GM12872 (cell line): ENCODE results near the gene EEF2.

ENCODE experiments used
- CTCF ChIP-seq: IDR thresholded peaks from 3 replicates; pipeline ENCODE4 v1.5.1; 2011; ENCODE audit warnings: low read depth, mild to moderate bottlenecking, low read length, moderate library complexity; ENCODE audit not compliant: insufficient read depth

Gene EEF2

GRCh38 chr19:3984908-3985642 is at the start of gene EEF2:
TSS of gene EEF2 (minus strand) at chr19:3985463. CDS start at chr19:3985380, 83 bp downstream.
- TF ChIP-seq CTCF: no peak

DNA sequence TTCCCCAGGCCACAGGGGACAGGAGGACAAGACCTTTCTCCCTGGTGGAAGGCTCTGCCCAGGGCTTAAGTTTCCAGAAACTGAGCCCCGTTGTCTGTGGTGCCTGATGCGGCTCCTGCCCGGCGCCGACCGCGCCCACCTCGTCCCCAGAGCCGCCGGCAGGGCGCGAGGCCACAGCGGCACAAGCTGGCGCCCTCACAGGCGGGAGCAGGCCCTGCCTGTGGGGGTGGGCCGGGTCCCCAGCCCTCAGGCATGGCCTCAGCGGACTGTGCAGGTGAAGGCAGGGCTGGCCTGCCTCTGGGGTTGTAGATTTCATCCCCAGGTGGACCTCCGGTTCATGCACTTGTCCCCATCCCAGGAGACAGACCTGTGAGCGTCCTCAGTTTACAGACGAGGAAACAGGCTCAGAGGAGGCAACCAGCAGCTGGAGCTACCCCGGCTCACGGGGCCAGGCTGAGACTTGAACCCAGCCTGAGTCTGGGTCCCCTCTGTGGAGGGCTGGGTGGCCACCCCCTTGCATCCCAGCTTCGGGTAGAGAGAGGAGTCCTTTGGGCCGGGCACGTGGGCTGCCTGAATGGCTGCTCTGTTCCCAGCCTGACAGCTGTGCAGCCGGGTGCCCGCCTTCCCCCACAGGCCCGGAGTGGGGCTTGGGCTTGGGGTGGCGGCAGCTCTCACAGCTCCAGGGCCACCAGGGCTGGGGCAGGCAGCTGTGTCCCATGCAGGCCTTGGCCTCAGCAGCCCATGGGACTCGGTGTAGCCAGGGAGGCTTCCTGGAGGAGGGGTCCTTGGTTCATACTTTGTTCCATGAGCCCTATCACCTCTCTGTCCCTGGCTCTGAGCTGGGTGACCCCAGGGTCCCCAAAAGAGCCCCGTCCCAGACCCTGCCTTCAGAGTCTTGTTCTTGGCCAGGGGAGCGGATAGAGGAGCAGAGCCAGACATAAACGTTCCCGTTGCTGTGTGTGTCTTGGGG is 49.1 kb upstream of the EEF2 start:
- TF ChIP-seq CTCF: no peak

DNA sequence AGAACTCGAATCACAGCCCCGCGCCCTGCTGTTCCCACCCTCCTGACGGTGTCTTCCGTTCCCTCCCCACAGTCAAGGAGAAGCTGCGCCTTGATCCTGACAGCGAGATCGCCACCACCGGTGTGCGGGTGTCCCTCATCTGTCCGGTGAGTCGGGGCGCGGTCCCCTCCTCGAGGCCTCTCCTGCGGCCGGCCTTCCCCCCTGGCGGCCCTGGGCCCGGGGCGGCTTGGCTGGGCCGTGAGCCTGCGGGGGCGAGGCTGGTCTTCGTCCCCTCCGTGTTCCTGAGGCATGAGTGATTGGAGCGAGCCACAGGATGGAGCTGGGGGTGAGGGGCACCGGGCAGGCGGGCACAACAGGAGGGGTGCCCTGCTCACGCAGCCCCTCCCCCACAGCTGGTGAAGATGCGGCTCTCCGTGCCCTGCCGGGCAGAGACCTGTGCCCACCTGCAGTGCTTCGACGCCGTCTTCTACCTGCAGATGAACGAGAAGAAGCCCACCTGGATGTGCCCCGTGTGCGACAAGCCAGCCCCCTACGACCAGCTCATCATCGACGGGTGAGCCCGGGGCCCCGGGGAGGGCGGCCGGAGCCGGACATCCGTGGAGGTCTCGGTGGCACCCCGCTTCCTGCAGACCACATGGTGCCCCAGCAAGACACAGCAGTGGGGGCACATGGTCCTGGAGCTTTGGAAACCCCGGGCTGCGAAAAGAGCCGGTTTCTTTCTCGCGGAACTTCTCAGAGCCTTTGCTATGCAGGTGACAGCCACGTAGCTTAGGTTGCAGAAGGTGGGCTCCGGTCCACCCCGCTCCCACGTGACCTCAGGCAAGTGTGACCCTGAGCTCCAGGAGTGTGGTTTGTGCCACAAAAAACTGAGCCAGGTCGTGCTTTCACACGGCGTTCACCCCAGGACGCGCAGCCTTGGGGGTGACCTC is 48.0 kb upstream of the EEF2 start:
- TF ChIP-seq CTCF: no peak

GRCh38 chr19:4032436-4032835 is 47.2 kb upstream of the EEF2 start:
- no peak for TF ChIP-seq CTCF

DNA sequence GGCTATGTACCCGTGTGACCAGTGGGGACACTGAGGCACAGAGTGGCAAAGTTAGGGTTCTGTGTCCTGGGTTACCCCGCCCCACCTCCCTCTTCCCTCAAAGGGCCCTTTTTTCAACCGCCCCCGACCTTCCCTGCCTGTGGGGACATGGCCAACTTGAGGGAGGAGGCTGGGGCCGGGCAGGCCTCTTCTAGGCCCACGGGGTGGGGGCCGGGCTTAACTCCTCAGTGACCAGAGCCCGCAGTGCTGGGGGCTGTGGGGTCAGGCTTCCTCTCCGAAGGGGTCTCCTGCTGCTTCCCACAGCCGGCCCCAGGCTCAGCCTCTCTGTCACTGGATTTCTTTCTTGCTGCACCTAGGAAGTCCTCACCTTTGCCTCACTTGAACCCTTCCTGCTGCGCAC is 46.2 kb upstream of the EEF2 start:
- no peak for TF ChIP-seq CTCF

DNA sequence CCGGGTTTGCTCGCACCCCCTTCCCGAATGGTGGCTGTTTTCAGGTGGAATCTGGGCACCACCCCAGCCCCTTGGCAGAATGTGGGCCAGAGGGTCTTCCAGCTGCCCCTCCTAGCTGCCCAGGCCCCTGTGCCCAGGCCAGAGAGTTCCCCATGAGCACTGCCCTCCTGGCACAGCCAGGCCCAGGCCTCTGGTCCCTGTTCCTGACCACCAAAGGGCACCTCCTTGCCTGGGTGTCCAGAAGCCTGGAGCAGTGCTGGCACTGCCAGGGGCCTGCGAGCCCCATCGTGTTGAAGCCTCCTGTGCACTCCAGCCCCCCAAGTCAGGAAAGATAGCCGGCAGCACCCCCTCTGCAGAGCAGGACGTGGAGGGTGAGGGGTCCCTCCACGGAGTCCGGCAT is 45.7 kb upstream of the EEF2 start:
- no peak for TF ChIP-seq CTCF
